DMS79 treated with DMSO at 0.1 percent for 48 hours (cell line): Measurements from ENCODE around the gene CALML3.
A peak's percentile ranks its signal among the peaks of the same experiment; 100 is the strongest.

ENCODE experiments used
- DNase-seq: peaks from one replicate; lab custom pipeline; 2025; lab: John Stamatoyannopoulos, UW

CALML3 gene

DNA sequence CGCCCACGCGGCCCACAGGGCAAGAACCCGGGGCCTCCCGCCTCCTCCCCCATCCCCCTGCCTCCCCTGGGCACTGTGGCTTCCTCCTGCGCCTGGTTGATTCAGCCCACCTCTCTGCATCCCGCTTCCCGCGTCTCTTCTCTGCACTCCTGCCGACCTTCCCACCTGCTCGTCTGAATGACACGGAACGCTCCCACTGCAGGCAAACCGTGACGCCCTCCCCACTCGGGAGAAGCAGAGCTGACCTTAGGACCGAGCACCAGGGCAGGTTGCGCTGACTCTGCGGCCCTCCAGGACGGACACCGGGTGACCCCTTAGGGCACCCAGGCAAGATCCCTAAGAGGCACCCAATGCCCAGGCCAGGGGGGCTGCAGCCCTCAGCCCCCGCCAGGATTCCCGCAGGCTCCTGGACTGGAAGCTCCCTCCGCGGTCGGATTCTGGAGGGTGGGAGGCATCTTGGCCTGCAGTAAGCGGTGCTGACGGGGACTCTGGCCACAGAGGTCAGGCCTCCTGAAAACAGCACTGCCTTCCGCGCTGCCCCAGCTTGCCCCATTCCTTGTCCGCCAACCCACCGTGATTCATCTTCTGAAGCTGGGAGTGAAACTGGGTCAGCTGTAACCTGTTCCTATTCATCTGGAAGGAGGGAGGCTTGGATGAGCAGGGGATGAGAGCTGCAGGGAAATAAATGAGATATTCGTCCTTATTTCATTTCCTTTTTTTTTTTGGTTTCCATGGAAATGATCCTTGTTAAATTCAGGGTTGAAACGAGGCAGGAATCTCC lies 990 bp downstream of the CALML3 start:
- no peak for DNase-seq

DNA sequence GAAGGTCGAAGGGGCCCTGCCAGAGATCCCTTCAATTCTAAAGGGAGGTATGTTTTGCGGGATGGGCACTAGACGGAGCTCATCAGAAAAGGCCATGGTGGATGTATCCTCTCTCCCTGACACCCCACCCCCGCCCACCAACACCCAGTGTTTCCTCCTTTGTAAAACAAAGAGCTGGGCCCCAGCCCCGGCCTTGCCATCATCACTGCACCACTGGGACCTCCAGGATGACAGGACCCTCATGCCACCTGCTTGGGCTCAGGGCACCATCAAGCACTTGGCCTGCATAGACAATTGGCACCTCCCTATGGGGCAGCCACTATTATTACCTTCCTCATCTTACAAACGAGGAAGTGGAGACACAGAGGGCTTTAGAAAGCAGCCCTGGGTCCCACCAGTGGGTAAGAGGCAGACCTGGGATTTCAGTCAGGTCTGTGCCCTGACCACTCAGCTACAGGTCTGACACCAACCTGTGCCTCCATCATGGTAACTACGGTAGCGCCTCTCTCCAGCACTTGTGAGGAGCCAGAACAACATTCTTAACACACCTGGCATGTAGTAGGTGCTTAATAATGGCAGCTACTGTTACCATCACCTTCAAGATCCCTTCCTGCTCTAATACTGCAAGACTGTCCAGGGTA lies 2.0 kb downstream of the CALML3 start:
- DNase-seq, result no peak

DNA sequence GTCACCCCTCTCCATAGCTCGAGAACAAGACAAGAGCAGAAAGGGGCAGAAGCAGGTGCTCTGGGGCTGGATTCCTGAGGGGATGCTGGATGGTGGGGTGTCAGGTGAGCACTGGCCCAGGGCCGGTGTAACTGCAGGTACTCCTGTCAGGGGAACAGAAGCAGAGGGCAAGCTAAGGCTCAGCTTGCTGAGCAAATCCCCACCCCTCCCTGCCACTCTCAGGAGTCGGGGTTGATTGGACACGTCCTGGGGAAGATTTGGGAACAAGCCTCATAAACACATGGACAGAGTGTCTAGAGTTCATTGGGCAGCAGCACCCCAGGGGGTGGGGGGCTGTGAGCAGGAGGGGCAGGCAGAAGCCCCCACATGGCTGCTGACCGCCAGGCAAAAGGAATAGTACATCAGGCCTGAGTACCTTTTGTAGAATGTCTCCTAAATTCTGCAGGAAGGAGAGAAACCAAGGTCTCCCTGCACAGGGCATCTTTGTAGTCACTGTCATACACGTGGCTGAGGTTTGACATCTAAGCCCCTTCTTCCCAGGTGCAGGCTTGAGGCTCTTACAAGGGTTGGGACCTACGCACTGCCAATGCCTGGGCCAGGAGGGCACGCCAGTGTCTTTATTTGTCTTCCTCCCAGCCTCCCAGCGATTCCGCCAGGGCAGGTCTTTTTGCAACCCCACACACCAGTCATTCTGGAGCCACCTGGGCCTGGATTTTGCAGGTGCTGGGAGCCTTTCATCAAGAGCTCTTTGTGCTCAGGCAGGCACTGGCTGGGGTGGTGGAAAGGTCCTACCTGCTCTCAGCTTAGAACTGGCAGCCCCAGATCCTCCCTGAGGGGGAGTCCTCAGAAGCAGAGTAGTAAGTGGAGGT lies 2.8 kb downstream of the CALML3 start:
- peak; percentile 13 for DNase-seq

DNA sequence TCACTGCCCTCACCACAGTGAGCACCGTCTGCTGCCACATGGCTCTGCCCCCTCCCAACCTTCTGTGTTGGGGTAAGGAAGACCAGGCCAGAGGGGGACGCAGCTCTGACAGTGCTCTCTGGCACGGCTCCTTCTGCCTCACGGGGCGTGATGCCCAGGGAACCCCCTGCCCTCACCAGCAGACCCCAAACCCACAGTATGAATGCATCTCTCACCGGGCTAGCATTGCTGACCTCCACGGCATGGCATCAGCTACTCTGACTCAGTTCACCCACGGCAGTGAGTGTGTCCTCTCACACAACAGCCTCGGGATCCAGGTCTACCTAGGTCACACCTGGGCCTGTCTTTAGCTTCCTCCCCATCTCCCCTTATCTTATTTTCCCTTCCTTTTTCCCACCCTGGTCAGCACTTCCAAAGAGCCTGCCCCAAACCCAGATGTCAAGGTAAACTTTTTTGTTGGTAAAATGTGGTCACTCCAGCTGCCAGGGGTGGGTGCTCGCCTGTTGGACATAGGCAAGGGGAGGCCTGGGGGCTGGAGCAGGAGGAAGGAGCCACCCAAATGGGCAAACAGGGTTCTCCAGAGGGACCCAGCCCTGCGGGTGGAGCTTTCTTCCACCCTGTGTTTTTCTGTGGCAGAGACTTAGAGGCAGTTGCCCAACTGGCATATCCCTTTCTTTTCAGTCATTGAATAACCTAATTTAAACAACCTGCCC lies 4.4 kb downstream of the CALML3 start:
- no peak for DNase-seq

DNA sequence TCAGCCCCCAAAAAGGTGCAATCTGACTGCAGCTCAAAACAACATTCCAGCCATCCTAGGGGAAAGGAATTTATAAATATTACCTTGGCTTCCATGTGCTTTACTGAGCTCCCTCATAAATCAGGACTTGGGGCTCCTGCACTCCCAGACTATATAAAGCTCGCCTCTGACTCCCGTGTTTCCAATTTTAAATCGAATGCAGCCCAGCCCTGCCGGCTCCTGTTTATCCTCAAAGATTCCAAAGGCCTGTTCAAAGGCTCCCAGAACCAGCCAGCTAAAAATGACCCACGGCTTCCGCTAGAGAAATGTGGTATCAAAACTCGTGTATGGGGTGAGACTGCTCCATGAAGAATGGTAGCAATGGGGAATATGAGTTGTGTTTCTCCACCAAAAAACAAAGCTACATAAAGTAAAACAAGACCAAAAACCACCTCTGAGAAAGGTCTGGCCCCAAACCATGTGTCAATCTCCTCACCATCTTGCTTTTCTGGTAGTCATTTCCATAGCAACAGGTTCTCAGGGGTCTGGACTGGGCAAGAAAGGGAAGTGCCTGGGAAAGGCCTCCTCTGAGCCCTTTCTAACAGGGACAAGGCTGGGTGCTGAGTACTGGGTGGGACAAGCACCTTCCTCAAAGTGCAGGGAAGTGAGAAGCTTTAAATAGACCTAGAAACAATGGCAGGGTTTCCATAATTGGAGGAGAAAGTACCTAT lies 5.1 kb downstream of the CALML3 start:
- no peak for DNase-seq

DNA sequence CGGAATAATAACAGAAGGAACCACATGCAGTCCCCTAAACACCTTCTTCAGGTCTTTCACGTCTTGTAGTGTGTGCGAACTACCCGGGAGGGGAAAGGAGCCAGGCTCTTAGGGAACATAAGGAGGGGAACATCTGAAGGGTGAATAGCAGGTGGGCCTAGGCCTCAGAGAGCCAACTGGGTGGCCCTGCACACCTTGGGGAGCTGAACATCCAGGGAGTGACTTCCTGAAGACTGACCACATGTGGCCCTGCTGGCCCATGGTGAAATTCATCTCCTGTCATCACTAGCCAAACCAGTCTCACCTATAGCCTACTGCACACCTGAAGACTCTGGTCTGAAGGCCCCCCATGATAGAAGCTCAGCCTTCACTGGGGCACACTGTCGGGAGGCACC lies 5.6 kb downstream of the CALML3 start:
- no peak for DNase-seq

DNA sequence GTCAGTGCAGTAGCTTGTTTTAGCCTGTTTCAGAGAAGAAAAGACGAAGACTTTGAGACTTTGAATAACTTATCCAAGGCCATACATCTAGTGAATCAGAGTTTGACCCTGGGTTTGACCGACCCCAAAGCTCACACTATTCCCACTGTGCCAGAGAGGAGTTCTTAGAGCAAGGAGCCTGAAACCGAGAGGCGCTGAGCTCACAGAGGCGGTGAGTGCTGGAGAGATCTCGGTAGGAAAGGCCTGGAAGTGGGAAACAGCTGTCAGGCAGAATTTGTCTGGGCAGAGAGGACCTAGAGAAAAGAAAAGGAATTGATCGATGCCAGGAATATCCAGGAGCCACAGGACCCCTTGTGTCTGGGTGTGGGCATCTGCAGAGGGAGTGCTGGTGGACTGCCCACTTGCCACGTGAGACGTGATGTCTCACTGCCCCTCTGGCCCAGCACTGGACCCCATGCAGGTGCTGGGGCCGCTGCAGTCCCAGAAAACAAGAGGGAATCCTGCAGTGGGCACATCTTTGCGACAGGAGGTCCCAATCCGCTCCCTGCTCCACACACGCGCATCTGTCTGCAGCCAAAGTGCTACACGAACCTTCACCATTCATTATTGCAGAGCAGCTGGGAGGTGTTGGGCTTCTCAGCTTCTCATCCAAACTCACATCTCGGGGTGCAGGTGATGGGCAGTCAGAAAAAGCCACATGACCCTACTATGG lies 6.2 kb downstream of the CALML3 start:
- DNase-seq, result no peak

DNA sequence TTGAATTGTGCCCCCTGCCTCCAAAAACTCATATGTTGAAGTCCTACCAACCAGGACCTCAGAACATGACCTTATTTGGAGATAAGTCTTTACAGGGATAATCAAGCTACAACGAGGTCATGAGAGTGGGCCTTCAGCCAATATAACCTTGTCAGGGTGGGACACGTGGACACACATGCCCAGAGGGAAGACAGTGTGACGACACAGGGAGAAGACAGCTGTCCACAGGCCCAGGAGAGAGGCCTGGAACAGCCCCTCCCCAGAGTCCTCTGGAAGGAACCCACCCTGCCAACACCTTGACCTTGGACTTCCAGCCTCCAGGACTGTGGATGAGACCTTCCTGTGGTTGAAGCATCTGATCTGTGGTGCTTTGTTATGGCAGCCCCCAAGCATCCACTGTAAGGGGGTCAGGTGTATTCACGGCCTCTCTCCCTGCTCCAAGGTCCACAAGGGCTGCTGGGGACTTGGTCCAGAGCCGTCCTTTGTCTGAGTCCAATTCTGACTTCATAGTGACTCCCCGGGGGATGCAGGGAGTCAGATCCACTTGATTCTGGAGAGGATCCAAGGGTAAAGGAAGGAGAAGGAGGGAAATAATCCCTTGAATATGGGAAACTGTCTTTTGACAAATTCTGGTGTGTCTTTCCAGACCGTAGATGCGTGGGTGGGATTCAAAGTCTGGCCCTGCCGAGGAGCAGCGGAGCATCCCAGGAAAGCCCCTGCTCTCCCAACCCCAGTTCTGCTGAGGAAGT lies 7.0 kb downstream of the CALML3 start:
- no peak for DNase-seq

DNA sequence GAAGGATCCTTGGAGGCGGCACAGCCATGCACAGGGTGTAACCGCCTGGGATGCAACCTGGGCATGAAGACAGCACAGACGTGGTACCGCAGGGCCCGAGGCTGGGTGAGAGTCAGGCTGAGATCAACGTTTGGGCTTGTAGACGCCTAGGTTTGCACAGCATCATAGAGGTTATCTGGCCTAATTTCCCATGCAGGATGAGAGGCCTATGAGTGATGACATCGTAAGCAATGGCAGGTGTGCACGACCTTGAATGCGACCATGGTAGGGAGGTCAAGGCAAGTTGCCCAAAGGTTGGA lies 7.5 kb downstream of the CALML3 start:
- DNase-seq, result no peak

DNA sequence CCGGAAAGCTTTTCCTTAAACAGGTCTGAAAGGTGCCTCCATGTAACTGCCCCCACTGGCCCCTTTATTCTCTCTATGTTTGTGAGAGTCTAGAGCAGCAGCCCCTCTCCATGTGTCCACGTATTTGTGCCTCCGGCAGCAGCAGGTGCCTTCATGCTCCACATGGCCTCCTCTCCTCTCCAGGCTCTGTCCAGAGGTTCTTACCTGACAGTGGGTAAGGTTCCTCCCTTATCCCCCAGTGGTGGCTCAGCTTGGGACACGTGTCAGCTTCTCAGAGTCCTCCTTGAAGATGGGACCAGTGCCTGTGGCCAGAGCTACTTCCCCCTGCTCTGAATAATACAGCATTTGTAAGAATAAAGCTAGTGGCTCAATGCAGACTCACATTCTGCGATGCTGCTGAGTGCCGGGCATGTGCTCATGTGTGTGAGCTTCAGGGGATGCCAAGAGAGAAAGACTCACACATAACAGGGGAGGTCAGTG lies 7.9 kb downstream of the CALML3 start:
- DNase-seq, result no peak

DNA sequence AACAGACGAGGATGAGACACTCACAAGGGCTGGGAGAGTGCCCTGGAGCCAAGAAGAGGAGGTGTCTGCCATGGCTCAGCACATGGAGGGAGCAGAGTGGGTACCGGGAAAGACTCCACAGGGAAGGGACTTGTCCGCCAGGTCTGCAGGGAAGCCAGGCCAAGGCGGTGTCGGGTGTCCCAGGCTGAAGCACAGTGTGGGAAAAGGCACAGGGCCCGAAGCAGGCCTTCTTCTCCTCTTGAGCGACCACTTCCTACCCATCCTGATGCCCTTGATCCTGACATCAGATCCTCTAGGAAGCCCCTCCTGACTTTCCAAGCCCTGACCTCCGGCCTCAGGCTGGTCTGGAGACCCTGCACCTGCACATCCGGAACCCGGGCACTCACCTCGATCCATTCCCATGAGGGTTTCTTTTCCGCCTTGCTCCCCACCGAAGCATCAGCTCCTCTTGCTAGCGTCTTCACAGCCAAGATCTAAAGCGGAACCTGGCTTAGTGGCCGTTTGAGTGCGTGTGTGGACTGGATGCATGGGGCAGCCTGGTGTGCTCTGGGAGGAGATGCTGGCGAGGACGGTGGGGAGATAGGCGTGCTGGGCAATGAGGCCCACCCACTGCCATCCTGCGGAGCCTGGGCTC lies 8.5 kb downstream of the CALML3 start:
- no peak for DNase-seq

DNA sequence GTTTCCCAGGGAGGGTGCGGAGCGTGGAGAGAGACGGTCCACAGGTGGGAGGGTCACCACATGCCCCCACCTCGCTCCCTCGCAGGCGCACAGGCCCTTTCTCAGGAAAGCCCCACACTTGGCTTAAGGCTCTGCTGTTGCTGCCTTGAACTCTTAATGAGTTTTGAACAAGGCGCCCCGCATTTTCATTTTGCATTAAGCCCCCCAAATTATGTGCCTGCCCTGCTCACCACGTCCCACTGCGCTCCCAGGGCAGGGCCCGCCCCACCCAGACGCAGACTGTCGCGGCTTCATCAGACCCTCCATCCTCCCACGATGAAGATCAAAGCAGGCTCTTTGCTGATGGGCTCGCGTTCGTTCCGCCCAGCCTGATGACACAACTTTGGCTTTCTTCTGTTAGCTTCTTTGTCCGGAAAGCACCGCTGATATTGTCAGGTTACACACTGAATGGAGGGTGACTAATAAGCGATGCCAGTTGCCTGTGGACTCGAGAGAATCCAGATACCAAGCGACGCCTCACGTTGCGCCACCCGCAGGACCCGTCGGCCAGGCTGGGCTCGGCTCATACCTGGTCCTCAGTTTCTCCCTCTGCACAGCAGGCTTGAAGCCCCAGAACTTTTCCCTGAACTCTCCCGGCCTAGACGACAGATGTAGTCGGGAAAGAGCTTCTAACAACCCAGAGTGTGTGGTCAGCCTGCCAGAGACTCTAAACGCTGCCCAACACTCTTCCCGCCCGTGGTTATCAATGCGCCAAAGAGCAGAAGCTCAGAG lies 9.5 kb downstream of the CALML3 start:
- no peak for DNase-seq

DNA sequence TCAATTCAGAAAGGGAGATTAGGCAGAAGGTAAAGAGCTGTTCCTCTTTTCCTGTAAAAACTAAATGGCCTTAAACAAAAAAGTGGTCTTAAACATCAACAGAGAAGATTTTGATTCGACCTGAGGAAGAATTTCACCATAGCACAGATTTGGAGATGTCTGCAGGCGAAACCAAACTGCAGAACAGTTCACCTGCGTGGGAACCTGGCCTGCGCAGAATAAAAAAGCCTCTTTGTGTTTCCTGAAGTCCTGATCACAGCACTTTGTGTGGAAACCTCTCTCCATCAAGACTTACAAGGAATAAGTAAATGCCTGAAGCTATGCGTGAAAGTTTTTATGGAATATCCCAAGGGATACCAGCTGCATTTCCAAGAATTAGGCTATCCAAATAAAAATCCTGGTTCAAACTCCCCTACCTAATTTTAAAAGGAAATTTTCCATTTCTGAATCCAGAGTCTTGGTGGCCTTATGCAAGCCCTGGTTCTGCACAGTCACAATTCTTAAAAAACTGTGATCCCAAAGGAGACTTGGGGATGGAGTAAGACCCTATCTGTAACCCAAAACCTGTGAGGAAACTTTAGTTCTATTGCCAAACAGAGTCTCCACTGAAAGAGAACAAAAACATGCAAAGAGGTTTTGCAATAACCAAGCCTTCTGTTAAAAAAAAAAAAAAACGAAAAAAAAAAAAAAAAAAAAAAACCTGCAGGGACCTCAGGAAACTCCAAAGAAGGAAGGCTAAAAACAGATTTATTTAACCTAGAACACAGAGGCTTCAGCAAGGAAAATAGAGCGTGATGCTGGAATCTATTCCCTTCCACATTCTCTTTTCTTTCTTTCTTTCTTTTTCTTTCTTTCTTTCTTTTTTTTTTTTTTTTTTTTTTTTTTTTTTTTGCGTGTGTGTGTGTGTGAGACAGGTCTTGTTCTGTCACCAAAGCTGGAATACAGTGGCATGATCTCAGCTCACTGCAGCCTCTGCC lies 10.4 kb downstream of the CALML3 start:
- DNase-seq, result no peak

DNA sequence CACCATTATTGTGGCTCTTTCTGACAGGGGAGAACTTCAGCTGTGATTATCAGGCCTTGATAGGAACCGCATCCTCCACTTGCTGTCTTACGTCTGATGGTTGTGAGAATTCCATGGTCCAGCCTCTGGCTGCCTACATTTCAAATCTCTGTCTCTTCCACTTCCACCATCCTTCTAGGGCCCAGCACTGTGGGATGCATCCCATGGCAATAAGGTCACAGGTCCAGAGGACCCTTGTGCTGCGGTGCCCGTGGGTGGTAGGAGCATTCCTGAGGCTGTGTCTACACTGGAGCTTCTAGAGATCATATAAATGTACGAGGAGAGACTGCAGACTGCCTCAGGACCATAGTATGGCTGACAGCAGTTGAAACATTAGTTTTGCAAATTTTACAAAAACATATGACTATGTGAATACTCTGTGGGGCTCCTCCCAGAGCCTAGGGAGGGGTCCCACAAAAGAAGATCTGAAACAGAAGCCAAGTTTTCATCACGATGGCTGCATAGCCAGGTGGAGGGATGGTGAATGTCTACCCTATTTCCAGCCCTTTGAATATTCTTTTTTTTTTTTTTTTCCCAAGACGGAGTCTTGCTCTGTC lies 11.8 kb downstream of the CALML3 start:
- no peak for DNase-seq

DNA sequence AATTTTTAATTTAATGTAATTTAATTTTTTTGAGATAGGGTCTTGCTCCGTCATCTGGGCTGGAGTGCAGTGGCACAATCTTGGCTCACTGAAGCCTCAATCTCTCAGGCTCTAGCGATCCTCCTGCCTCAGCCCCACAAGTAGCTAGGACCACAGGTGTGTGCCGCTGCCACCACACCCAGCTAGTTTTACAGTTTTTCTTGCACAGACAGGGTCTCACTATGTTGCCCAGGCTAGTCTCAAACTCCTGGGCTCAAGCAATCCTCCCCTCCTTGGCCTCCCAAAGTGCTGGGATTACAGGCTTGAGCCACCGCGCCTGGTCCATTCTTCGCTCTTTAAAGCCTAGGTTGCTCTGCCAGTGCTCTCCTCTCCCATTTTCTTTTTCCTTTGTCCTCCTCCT lies 12.9 kb downstream of the CALML3 start:
- no peak for DNase-seq

DNA sequence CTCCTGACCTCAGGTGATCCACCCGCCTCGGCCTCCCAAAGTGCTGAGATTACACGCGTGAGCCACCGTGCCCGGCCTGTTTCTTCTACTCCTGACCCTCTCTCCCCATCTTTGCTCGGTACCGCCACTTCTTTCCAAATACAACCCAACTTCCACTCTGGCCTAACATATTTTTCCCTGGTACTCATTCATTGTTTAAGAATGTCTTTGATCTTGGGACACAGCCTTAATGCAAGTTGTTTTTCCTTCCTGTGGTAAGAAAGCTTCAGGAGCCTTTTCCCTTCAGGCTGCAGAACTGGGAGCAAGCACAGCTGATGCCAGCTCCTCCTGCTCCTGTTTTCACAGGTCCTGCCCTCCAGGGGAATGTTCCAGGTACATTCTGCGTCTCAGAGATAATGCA lies 13.7 kb downstream of the CALML3 start:
- no peak for DNase-seq

DNA sequence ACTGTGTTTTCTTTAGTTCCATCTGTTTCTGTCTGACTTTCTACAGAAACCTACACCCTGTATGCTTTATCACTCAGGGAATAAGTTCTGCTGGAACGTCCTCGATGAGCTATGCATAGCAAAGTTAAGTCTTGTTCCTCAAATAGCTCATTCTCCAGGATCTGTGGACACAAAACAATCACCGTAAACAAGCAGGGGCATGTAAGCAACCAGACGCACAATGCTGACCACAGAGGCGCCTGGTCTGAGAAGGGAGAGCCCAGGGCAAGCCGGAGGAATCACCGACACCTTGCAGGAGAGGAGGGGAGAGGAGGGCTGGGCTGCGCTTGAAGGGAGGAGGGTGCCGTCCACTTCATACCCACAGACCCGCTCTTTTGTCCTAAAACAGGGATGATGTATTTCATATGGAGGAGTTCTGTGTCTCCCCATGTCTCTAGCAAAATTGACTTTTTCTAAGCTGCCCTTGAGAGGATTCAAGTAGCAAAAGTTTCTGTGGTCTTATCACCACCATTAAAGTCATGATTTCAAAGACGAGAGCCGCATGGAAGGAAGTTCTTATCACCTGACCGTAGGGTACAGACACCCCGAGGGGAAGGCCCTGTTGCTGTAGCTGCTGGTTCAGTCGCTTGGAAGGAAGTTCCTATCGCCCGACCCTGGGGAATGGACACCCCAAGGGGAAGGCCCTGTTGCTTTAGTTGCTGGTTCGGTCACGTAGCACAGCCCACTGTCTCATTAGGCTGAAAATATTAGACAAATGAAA lies 14.3 kb downstream of the CALML3 start:
- no peak for DNase-seq
